Measurements from ENCODE around the gene ALG8. TPM values are rescaled to one million over a fixed set of nuclear protein-coding genes. Genes with fewer than 3 reads are reported as not detected.
A peak's percentile ranks its signal among the peaks of the same experiment; 100 is the strongest.

The ALG8 gene
- total RNA-seq, 4 donors from 2014 or later, result 15.6 to 26.7 (median 21.2) TPM

- H3K4me3 ChIP-seq, result no peak overlapping the region
- H3K27ac ChIP-seq, result no peak overlapping the region
- no peaks in the 10 kb centered on the region for H3K9me3 ChIP-seq
- 70% methylated on average over 2 of the region's 2 CpGs for WGBS
- peaks cover 39% of the 10 kb centered on the region for H3K36me3 ChIP-seq
- DNase-seq (ENCODE audit: low spot score in 2 of 2), result no peak
- no peak for TF ChIP-seq CTCF (IDR thresholded peaks at IDR 0.05)
- no peak for TF ChIP-seq POLR2A (IDR thresholded peaks at IDR 0.05)
- no peak for TF ChIP-seq EP300 (IDR thresholded peaks at IDR 0.05)
- no peak for TF ChIP-seq POLR2AphosphoS5 (IDR thresholded peaks at IDR 0.05)
- peaks cover 3% of the 10 kb centered on the region for H3K4me1 ChIP-seq
- no peaks in the 10 kb centered on the region for H3K27me3 ChIP-seq
Measured at GRCh38 chr11:78066471-78066870, 73.0 kb downstream of the ALG8 start.

GRCh38 chr11:78065203-78065602 is 74.2 kb downstream of the ALG8 start:
- Histone ChIP-seq H3K4me1 (peaks cover 5% of the 10 kb centered on the region), H3K27me3 (no peaks in the 10 kb centered on the region), H3K9me3 (no peaks in the 10 kb centered on the region), H3K27ac (no peak overlapping the region), H3K4me3 (no peak overlapping the region), H3K36me3 (peaks cover 27% of the 10 kb centered on the region)
- TF ChIP-seq POLR2AphosphoS5 (IDR thresholded peaks at IDR 0.05), result no peak
- no peak for DNase-seq (ENCODE audit: low spot score in 2 of 2)
- 89% methylated on average over 2 of the region's 2 CpGs for WGBS

GRCh38 chr11:78063440-78064181 is 75.8 kb downstream of the ALG8 start, which contains the start of gene THRSP:
Gene THRSP (plus strand): TSS chr11:78063861. CDS start chr11:78063882, 21 bp downstream.
- no peak for DNase-seq (ENCODE audit: low spot score in 2 of 2)
- H3K4me3 ChIP-seq, result no peak within 1 kb of the TSS
- H3K27ac ChIP-seq, result no peak within 1 kb of the TSS
- H3K4me1 ChIP-seq, result peaks cover 5% of the 10 kb centered on the region
- TF ChIP-seq CTCF (IDR thresholded peaks at IDR 0.05) (no peak), POLR2AphosphoS5 (IDR thresholded peaks at IDR 0.05) (no peak), EP300 (IDR thresholded peaks at IDR 0.05) (no peak), POLR2A (IDR thresholded peaks at IDR 0.05) (no peak)
- WGBS, result 91% methylated on average over 6 of the region's 14 CpGs
- peaks cover 13% of the 10 kb centered on the region for H3K36me3 ChIP-seq
- H3K9me3 ChIP-seq, result no peaks in the 10 kb centered on the region
- H3K27me3 ChIP-seq, result no peaks in the 10 kb centered on the region

- H3K27ac ChIP-seq, result no peak overlapping the region
- H3K4me3 ChIP-seq, result no peak overlapping the region
- H3K36me3 ChIP-seq, result peaks cover 5% of the 10 kb centered on the region
- no peaks in the 10 kb centered on the region for H3K9me3 ChIP-seq
- 79% methylated on average over 2 of the region's 2 CpGs for WGBS
- H3K27me3 ChIP-seq, result no peaks in the 10 kb centered on the region
- no peak for DNase-seq (ENCODE audit: low spot score in 2 of 2)
- H3K4me1 ChIP-seq, result peaks cover 5% of the 10 kb centered on the region
- TF ChIP-seq EP300 (IDR thresholded peaks at IDR 0.05), result no peak
Measured at GRCh38 chr11:78062671-78063070, 76.8 kb downstream of the ALG8 start.

GRCh38 chr11:78061921-78062311 is 77.5 kb downstream of the ALG8 start:
- no peak for DNase-seq (ENCODE audit: low spot score in 2 of 2)
- Histone ChIP-seq H3K4me3 (no peak overlapping the region), H3K27me3 (no peaks in the 10 kb centered on the region), H3K9me3 (no peaks in the 10 kb centered on the region), H3K4me1 (peaks cover 5% of the 10 kb centered on the region), H3K36me3 (no peaks in the 10 kb centered on the region), H3K27ac (peak overlapping the region; percentile 52)
- TF ChIP-seq POLR2AphosphoS5 (IDR thresholded peaks at IDR 0.05) (no peak), CTCF (IDR thresholded peaks at IDR 0.05) (no peak), EP300 (IDR thresholded peaks at IDR 0.05) (no peak), POLR2A (IDR thresholded peaks at IDR 0.05) (no peak)
- 52% methylated on average over 4 of the region's 4 CpGs for WGBS

GRCh38 chr11:78061088-78061920 is 78.1 kb downstream of the ALG8 start:
- H3K27ac ChIP-seq, result peak overlapping the region; percentile 52
- no peak for DNase-seq (ENCODE audit: low spot score in 2 of 2)
- WGBS, result 70% methylated on average over 4 of the region's 4 CpGs
- H3K4me3 ChIP-seq, result no peak overlapping the region
- H3K4me1 ChIP-seq, result peaks cover 5% of the 10 kb centered on the region
- no peak for TF ChIP-seq EP300 (IDR thresholded peaks at IDR 0.05)
- TF ChIP-seq CTCF (IDR thresholded peaks at IDR 0.05), result no peak
- no peaks in the 10 kb centered on the region for H3K36me3 ChIP-seq
- no peaks in the 10 kb centered on the region for H3K27me3 ChIP-seq
- no peaks in the 10 kb centered on the region for H3K9me3 ChIP-seq

Data from suprapubic skin (tissue), 4 donors.